Right lobe of liver (tissue), 6 donors: ENCODE data around the gene SEC14L1. TPM values are rescaled to one million over a fixed set of nuclear protein-coding genes. Genes with fewer than 3 reads are reported as not detected.

Experiments
- ATAC-seq, 4 donors: fragments of 200-7000 bp; cut with Tn5 transposase; one replicate each; pipeline ENCODE4 v1.9.1; 2020; ENCODE audit warnings: mild to moderate bottlenecking in 4 of 4, moderate library complexity in 4 of 4
- DNase-seq, 3 donors: peaks; one replicate each; pipeline ENCODE4 v3.0.0-alpha.2; 2020
- H3K27ac ChIP-seq, 3 donors: fragments of 200-600 bp; one replicate each; pipeline ENCODE4 v1.8.0; 2022
- H3K27me3 ChIP-seq, 2 donors: fragments of 200-600 bp; one replicate each; pipeline ENCODE4 v1.8.0; 2022
- H3K36me3 ChIP-seq, 4 donors: fragments of 200-600 bp; sonication (generic) in 1 of 4; one replicate each; pipeline versions ENCODE4 v1.5.1 to v1.8.0; 2017 to 2022; ENCODE audit warnings: control low read depth in 1 of 4
- H3K4me1 ChIP-seq, 4 donors: fragments of 200-600 bp; sonication (generic) in 1 of 4; one replicate each; pipeline versions ENCODE4 v1.5.1 to v1.8.0; 2017 to 2022; ENCODE audit warnings: control low read depth in 1 of 4
- H3K4me3 ChIP-seq, 3 donors: fragments of 200-600 bp; one replicate each; pipeline ENCODE4 v1.8.0; 2022
- H3K9me3 ChIP-seq, 4 donors: fragments of 200-600 bp; sonication (generic) in 1 of 4; one replicate each; pipeline versions ENCODE4 v1.5.1 to v1.8.0; 2017 to 2022; ENCODE audit warnings: control low read depth in 1 of 4
- POLR2A ChIP-seq: fragments of 450-650 bp; IDR thresholded peaks from one replicate; pipeline ENCODE4 v1.6.1; 2017; ENCODE audit warnings: antibody characterized with exemption, mild to moderate bottlenecking
- WGBS: methylation state at CpG from one replicate; pipeline ENCODE4 v1.1.6; 2018; ENCODE audit warnings: low coverage, low lambda C conversion rate; ENCODE audit not compliant: insufficient coverage; ENCODE audit errors: missing lambda C conversion rate; 5-methylcytosine and 5-hydroxymethylcytosine counted together
- intact Hi-C, 2 donors: fragments of 100-400 bp; cut with DNase I; formaldehyde crosslinking; loops; one replicate each; pipeline versions ENCODE4 v1.11.2 to v1.14.1; 2022
- total RNA-seq, 6 experiments: library from RNA; depleted of rRNA in 2 of 6; stranded (reverse); fragments of >200 nt in 2 of 6; fragmentation: NEBNext Ultra II Directional in 3 of 6; extraction: Animal tissue kit (Norgen Biotek cat#: 25700) in 3 of 6; gene quantifications; one replicate each; pipeline versions ENCODE4 v1.1.0 to v1.2.4, GENCODE V29; 2016 to 2023
- TF ChIP-seq, protein P1 (sequence below), 4 donors: fragments of 200-600 bp in 3 of 4; fragments of 450-650 bp in 1 of 4; IDR thresholded peaks; one replicate each; pipeline versions ENCODE4 v1.5.1 to v1.8.0; 2016 to 2022; ENCODE audit warnings: antibody characterized with exemption in 4 of 4, mild to moderate bottlenecking in 2 of 4
- donor health status: DM: no; HTN: yes; CAD: no.
- donor health status: DM: no; HTN: no; CAD: no.
- donor health status: DM: no; HTN: no; CAD: no.
- donor health status: DM: no; HTN: yes; CAD: no.
- donor health status: DM: no; HTN: yes; CAD: no.

The SEC14L1 gene
- total RNA-seq, 6 experiments from 2014 or later = 21.5 to 44.4 (median 24.9) TPM

DNA sequence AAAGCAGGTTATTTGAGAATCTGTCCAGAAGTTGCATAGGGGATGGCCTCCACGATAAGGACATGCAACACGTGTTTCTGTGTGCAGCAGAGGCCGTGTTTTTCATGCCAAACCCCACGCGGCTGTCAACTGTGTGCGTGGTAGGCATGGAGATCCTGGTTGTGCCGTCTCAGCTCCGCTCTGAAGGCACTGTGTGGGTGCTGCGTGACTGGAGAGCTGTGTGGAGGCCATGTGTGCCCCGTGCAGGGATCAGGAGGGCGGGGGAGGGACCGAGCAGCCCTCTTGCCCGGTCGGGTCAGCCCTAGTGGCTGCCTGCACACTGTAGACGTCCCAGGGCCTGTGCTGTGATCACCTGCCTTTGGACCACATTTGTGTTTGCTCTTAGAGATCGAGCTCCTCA lies 74.5 kb downstream of the SEC14L1 start:
- H3K4me1 ChIP-seq = no peaks in the 10 kb centered on the region
- no peak for DNase-seq
- H3K36me3 ChIP-seq = peaks cover 5 to 45% (median 18%) of the 10 kb centered on the region in 4 donors
- TF ChIP-seq, protein P1, sequence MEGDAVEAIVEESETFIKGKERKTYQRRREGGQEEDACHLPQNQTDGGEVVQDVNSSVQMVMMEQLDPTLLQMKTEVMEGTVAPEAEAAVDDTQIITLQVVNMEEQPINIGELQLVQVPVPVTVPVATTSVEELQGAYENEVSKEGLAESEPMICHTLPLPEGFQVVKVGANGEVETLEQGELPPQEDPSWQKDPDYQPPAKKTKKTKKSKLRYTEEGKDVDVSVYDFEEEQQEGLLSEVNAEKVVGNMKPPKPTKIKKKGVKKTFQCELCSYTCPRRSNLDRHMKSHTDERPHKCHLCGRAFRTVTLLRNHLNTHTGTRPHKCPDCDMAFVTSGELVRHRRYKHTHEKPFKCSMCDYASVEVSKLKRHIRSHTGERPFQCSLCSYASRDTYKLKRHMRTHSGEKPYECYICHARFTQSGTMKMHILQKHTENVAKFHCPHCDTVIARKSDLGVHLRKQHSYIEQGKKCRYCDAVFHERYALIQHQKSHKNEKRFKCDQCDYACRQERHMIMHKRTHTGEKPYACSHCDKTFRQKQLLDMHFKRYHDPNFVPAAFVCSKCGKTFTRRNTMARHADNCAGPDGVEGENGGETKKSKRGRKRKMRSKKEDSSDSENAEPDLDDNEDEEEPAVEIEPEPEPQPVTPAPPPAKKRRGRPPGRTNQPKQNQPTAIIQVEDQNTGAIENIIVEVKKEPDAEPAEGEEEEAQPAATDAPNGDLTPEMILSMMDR (IDR thresholded peaks at IDR 0.05) = no peak
- no peak for TF ChIP-seq POLR2A
- no peak overlapping the region for H3K4me3 ChIP-seq
- H3K9me3 ChIP-seq = no peaks in the 10 kb centered on the region
- peak in 1 of 4 donors; percentile 28 for ATAC-seq
- H3K27ac ChIP-seq = no peak overlapping the region
- WGBS = 93% methylated on average over 9 of the region's 16 CpGs
- intact Hi-C loops = loop anchor here in 1 of 2 donors (10.0 kb wide), 1 partner anchor 120 kb away; no protein-coding TSS in a partner anchor
- no peaks in the 10 kb centered on the region for H3K27me3 ChIP-seq

DNA sequence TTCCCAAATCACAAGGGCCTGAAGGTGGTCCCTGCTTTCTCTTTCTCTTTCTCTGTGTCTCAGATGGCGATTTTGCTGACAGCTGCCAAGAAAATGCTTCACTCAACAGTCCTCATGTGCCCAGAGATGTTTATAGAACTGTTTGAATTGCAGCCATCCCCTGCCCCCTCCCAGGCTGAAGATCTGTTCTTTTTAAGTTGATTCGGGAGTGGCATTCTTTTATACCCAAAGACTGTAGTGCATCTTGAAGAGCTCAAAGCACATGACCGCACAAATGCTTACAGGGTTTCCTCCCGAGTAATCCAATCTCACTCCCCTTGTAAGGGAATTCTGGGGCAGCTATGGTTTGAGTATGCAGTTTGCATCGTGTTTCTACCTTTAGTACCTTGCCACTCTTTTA lies 75.7 kb downstream of the SEC14L1 start:
- no peaks in the 10 kb centered on the region for H3K27me3 ChIP-seq
- TF ChIP-seq, protein P1 (IDR thresholded peaks at IDR 0.05) = no peak
- TF ChIP-seq POLR2A = no peak
- intact Hi-C loops = loop anchor here in 1 of 2 donors (10.0 kb wide), 1 partner anchor 122 kb away; no protein-coding TSS in a partner anchor
- no peak overlapping the region for H3K27ac ChIP-seq
- H3K9me3 ChIP-seq = no peaks in the 10 kb centered on the region
- no peak for ATAC-seq
- no peaks in the 10 kb centered on the region for H3K4me1 ChIP-seq
- no peak overlapping the region for H3K4me3 ChIP-seq
- peaks cover 5 to 33% (median 15%) of the 10 kb centered on the region in 4 donors for H3K36me3 ChIP-seq
- DNase-seq = no peak
- WGBS = 72% methylated on average over 5 of the region's 5 CpGs

DNA sequence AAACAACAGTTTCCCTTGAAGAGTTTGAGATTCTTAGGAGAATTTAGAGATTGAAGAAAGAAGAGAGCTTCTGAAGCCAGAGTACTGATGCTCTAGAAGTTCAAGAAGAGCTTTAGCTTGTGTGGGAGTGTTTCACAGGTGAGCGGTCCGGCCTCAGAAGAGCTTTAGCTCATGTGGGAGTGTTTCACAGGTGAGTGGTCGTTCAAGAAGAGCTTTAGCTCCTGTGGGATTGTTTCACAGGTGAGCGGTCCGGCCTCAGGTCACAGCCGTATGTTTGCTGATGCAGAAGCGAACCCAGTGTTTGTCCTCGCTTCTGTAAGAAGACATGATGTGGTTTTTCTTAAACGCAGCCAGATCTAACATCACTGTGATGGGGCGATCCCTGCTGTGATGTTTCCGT lies 76.4 kb downstream of the SEC14L1 start:
- no peak overlapping the region for H3K27ac ChIP-seq
- H3K27me3 ChIP-seq = no peaks in the 10 kb centered on the region
- peak in 1 of 3 donors; percentile 14 for DNase-seq
- 88% methylated on average over 9 of the region's 11 CpGs for WGBS
- no peak for ATAC-seq
- TF ChIP-seq, protein P1 (IDR thresholded peaks at IDR 0.05) = no peak
- no peak for TF ChIP-seq POLR2A
- intact Hi-C loops = loop anchor here in 1 of 2 donors (10.0 kb wide), 1 partner anchor 122 kb away; no protein-coding TSS in a partner anchor
- peaks cover 5 to 26% (median 12%) of the 10 kb centered on the region in 4 donors for H3K36me3 ChIP-seq
- no peak overlapping the region for H3K4me3 ChIP-seq
- no peaks in the 10 kb centered on the region for H3K9me3 ChIP-seq
- no peaks in the 10 kb centered on the region for H3K4me1 ChIP-seq

DNA sequence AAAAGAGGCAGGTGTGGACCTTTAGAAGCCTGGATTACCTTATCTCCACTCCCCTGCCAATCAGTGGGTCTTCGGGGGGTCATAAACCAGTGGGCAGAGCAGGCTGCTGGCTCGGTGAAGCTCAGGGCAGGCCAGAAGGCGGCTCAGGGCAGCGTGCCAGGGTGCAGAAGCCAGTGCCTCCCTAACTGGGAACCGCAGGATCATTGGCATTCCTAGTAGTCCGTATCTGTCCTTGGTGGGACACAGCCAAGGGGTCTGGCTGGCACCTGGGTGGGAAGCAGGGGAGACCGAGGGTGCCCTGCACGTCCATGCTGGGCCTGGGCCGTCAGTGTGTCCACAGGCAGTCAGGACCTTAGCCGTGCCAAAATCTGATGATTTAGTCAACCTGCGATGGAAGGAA lies 76.8 kb downstream of the SEC14L1 start:
- H3K9me3 ChIP-seq = no peaks in the 10 kb centered on the region
- no peak overlapping the region for H3K4me3 ChIP-seq
- no peaks in the 10 kb centered on the region for H3K27me3 ChIP-seq
- H3K4me1 ChIP-seq = no peaks in the 10 kb centered on the region
- ATAC-seq (peak in 1 of 4 donors; percentile 19), DNase-seq (peak in 1 of 3 donors; percentile 37)
- no peak overlapping the region for H3K27ac ChIP-seq
- WGBS = no CpG with 5 or more reads among the region's 11 CpGs
- peaks cover 5 to 23% (median 11%) of the 10 kb centered on the region in 4 donors for H3K36me3 ChIP-seq
- TF ChIP-seq, protein P1 (IDR thresholded peaks at IDR 0.05) = no peak
- no peak for TF ChIP-seq POLR2A
- intact Hi-C loops = loop anchor here in 1 of 2 donors (10.0 kb wide), 1 partner anchor 123 kb away; no protein-coding TSS in a partner anchor
